Colon (tissue), 2 donors: ENCODE measurements around the gene HOXB5.

Experiments used
- FAIRE-seq: peaks from 2 replicates; lab custom pipeline; 2012; peaks lifted over from hg19 to GRCh38; lab: Jason Lieb, UNC
- donor health status: control.
- donor health status: control.

Gene HOXB5

DNA sequence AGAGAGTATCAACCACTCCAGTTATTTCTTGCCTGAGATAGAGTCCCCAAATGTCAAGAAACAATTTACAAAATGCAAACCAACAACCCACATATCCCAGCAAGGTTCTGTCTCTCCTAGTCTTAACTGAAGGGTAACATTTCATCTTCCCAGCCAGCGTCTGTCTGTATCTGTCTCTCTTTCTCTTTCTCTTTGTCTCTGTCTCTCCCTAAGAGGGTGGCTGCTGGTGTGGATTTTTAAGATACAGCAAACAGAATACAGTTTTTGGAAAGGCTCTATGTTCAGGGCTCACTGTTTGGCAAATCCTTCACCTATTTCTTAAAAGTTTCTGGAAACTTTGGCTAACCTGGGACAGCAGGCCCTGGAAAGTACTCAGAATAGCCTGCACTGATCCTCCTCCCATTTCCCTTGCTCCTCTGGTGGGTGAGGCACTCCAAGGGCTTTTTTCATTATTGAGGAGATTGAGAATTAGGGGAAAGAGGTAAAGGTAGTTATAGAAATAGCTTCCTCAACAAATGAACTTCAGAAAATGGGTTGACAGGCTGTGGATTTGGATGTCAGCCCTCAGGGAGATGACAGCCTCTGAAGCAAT is 21.7 kb downstream of the HOXB5 start:
- no peak for FAIRE-seq

DNA sequence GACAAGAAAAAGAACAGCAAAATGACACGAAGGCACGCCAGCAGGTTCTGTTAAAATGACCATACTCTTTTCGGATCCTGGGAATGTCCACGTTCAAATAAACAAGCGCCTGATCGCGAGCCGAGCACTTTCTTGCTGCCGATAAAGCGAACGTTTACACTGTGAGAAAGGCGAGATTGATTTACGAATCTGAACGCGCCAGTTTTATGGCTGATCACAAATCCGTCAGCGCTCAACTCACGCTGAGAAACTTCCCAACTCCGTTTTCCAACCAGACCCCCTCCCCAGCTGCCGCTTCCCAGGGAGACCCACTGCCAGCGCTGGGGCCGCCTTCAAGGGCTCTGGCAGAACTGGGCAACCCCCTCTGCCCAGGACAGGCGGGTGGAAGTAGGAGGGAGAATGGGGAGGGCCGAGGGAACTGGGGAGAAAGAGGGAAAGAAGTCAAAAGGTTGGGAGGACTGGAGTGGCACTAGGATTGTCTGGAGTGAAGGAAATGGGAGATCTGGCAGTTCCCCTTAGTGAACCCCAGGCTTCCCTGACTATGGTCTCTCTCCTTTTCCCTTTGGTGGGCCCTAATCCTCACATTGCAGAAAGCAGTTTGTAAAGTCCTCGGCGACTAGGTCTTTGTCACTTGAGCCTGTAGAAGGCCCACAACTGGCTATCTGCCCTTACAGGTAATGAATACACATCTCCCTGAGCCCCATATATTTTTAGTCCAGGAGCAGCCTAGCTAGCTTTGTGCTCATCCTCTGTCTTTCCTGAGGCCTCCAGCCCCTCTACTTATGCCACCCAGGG is 22.4 kb downstream of the HOXB5 start:
- no peak for FAIRE-seq

DNA sequence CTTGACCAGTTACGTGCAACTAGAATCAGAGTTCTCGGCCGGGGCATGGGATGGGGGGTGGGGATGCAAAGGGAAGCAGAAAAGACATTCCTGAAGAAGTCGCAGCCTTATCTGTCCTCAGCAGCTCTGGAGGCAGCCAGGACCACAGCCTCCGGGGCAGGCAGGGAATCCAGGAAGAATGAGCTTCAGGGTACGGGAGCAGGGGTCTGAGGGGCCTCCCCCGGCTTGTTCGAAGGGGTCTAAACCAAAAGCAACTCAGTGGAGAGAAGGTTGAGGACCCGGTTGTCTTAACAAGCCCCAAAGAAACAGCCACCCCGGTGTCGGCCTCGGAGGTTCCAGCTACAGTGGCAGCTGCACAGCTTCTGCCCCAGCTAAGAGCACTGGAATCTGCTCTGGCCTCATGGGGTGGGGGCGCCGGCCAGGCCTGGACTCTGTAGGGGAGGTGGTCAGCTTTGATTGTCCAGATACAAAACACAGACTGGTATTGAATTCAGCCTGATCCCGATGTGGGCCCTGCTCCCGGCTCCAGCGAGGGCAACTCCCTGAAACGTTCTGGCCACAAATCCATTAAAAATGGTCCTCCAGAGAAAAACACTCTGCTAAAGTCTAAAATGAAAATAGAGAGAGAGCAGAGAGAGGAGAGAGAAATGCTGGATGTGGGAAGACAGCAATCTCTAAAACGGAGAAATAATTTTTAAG is 23.1 kb downstream of the HOXB5 start:
- FAIRE-seq, result no peak

DNA sequence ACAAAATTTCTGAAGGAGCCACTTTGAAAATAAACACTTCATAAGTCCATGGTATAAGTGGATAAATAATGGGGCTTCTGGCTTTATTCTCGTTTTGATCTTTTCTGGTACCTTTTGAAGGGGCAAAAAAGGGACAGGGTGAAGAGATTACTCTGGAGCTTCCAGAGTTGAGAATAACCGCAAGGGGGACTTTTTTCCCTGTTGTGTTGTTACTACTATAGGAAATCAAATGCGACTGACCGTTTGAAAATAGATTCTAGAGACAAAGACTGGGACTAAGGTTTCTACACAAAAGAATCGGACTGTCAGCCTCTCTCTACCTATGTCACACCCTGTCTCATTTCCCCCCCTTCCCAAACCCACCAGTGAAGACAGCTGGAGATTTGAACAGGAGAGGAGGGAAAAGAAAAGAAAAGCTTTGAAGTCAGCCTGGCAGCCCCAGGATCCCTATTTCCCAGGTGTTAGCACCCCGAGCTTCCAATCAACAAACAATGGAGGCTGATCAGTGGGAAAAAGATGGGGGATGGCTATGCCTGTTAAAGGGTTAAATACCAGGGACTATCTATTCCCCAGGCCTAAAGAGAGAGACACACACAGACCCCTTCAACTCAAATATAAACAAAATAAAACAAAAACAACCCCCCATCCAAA is 23.8 kb downstream of the HOXB5 start:
- FAIRE-seq, result no peak

DNA sequence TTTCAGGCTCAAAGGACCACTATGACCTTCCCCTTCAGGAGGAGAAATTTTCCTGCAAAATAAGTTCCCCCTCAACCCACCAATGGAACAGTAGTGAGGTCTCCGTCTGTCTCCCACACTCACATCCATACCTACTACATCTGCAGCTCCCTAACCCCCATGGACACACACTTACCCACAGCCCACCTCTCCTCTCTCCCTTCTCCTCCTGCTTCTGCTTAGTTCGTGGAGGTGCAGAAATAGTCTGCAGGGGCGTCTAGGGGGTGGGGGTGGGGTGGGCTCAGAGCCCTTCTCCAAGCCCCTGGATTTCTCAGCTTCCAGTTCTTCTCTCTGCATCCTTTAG is 24.4 kb downstream of the HOXB5 start:
- FAIRE-seq, result no peak

DNA sequence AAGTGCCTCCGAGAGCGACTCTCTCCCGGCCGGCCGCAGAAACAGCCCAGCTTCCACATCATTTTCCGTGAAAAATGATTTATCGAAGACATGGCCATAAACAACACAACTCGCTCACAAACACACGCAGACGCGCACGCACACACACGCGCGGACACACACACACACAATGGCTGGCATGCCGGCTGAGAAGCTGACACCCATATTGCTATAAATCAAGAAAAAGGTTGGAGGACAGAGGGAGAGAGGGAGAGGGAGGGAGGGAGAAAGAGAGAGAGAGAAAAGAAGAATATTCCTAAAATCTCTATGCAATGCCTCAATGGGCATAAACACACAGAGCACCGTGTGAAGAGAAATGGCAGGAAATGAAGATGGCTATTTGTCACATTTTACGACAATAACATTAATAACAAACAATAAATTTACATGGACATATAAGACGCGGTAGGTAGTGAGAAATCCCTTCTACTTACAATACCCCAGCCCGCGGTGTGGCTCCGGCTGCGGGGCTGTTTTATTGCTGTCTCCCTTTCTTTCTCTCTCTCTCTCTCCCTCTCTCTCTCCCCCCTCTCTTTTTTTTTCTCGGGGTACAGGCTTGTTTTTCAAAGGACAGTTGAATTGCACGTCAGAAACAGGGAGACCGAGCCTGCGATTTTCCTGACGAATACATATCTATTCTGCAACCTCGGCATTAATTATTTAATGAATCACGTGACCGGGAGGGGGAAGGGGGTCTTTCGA is 24.9 kb downstream of the HOXB5 start:
- no peak for FAIRE-seq

DNA sequence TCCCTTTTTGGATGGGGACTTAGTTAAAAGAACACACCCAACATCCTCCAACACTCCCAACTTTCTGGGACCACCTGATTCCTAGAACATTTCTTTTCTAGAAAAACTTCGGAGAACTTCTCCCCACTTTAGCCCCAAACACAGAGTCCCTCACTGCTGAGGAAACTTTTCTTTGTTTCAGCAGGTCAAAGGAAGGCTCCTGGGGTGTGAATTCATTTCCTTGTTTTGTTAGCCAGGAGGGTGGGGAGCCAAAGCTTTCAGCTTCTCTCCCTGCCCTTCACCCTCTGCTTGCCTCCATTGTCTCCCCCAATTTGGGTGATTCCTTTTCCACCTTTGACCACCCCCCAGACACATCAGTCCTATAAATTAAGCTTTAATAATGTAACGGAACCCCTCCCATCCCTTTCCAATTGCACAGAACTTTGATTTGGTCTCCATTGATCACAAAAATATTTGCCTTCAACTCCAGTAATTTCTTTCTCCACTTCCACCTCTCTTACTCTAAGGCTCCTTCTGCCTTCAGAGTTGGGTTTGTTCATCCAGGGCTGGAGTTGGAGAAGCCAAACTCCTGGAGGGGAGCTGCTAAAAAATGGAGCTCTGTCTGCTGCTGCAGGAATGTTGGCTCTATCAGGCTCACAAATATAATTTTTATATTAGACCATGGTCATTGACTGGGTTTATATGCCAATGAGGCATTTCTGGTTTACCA is 25.8 kb downstream of the HOXB5 start:
- FAIRE-seq, result no peak

DNA sequence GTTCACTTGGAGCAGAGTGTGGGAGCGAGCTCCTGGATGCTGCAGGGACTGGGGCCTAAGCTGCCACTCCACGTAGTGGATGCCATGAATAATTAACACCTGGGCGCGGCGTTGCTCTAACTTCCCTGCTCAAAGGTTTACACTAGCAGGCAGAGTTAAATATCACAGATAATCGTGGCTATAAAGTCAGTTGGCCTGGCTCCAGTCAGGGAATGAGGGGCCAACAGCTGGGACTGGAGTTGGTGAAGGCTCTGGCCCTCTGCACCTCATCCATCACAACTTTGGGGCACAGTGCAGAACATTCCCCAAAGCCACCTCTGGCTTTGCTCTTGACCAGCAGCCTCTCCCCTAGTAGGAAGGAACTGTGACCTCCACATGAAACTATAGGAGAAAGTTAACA is 26.4 kb downstream of the HOXB5 start:
- FAIRE-seq, result no peak

DNA sequence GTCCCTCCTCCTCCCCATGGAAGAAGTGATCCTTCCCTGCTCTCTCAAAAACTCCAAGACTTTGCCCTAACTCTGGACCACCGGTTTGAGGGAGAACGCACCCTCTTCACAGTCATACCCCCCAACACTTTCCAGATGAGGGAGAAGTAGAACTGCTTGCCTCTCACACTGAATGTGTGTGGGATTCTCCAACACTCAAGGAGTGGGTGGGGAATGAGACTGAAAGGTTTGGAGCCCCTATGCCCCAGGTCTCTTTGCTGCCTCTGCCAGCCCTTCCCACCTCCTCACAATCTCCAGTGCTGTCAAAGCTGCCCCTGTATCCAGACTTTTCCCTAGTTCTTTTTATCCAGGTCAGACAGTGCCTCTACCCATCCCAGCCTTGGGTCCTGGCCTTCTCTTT is 26.9 kb downstream of the HOXB5 start:
- FAIRE-seq, result no peak

DNA sequence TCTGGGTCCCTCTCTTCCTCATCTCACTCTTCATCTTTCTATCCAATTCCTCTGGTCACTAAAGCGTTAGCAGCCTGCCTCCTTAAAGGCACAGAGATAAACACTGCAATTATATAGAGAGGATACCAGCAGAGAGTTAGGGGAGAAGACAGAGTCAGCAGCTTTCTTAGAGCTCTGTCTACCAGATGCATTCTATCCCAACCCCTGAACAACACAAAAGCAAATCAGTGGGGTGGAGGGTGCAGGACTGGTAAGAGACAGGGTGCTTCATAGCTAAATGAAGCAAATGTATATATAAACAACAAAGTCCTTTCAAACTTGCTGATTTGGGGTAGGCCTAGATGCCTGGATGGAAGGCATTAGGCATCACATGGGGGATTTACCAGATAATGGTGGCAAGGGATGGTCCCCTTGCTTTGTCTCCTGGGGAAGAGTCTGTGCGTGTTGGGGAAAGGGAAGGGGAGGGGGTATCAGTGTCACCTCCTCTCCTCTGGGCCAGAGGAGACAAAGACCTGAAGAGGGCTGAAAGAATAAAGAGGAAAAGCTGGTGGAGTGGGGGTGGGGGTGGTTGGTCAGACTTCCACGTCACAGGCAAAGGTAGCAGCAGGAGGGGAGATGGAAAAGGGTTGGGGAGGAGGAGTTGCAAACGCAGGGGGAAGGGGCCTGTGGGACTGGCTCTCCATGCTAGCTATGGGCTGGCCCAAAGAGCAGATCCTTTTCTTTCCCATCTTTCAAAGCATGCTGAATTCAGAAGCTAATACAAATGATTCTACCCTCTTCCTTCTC is 27.5 kb downstream of the HOXB5 start:
- FAIRE-seq, result no peak

DNA sequence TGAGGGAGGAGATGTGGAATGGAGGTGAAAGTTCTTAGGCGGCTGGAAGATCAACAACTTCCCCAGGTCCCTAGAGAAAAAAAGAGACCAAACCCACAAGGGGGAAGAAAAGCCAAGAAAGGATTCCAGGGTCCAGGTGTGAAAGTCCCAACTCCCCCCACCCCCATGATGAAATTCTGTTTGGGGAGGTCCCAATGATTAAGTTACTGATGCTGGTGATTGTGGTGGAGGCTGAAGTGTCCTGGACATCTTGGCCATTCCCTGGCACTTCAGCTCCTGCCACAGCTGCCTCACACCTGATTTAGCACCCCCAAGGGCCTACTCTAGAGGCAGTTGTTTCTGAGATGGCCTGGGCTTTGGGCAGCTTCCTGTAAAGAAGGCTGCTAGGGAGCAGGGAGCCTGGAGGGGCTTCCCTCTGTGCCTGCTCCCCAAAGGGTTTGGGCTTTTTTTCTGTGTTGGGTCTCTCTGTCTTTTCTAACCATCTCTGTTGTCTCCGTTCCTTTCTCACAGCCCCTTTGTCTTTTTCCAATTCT is 28.5 kb downstream of the HOXB5 start:
- FAIRE-seq, result no peak

DNA sequence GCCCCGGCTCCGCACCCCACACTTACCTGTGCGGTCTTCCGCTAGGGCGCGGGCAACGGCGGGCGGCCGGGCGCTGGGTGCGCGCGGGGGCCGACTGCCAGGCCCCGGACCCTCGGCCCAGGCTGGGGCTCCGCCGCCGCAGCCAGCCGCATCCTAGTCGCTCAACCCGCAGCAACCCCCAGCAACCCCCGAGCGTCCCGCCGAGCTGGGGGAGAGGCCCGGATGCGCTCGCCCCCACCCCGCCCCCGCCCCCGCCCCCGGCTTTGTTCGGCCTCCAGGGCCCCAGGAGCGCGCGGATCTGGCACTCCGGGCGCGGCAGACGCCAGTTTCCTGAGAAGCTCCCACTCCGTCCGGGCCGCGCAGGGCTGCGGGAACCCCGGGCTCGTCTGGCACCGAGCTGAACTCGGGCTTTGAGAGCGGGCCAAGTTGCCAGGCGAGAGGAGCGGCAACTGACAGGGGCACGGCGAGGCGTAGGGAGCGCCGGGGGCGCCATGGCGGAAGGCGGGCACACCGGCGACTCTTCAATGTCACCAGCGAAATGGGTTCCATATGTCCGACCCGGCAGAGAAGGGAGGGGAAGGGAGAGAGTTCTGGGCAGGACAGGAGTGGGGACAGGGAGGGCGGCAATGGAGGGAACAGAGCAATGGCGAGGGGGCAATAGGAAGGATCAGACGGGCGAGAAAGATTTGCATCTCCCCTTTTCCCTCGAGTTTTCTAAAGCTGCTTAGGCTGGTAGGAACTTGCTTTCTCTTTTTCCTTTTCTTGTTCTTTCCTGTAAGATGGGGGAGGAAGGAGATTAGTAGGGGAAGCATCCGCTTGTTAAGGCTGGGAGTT is 29.2 kb downstream of the HOXB5 start:
- FAIRE-seq, result no peak

DNA sequence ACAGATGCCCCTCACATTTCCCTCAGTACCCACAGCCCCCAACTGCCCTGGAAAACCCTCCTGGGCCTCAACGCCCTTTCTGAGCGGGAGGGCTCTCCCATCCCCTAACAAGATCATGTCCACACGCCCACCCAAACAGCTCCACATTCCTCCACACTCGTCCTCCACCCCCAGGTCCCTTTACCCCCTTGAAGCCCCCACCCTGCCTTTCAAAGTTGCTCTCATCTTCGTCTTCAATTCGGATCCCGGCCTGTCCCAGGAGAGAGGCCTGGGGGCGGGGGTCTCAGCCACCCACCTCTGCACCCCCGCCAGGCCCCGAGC is 29.8 kb downstream of the HOXB5 start:
- no peak for FAIRE-seq

DNA sequence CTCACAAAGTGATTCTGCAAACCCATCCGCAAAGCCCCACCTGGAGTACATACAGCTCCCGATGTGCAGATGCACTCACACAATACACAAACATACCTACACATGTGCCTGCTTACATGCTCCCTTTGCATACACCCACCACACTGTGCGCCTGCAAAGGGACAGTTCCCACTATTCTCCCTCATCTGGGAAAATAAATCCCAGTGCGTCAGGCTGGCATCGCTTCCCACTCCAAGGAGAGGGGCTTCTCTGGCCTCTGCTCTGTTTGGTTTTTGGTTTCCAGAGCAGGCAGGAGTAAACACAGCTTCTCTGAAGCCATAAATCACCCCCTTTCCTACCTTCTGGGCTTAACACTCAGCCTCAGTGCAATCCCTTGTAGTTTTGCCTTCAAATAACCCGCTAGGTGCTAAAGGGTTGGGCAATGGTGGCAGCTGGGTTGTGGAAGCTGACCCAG is 30.2 kb downstream of the HOXB5 start:
- FAIRE-seq, result no peak

DNA sequence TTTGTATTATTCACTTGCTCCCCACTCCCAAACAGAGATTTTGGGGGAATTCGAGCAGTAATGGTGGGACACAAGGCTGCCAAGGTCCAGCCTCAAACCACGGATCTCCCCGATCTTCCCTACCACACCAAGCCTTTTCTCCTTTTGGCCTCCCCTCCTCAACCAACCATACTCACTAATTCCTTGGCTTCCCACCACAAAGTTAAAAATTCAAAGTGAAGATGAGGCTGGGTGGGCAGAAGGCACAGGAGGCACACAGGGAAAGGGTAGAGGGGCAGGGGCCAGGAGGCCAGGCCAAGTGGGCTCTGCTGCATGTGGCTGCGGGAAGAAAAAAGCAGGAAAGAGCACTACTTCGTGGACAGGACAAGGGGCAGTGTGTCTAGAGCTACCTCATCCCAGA is 30.6 kb downstream of the HOXB5 start:
- no peak for FAIRE-seq

DNA sequence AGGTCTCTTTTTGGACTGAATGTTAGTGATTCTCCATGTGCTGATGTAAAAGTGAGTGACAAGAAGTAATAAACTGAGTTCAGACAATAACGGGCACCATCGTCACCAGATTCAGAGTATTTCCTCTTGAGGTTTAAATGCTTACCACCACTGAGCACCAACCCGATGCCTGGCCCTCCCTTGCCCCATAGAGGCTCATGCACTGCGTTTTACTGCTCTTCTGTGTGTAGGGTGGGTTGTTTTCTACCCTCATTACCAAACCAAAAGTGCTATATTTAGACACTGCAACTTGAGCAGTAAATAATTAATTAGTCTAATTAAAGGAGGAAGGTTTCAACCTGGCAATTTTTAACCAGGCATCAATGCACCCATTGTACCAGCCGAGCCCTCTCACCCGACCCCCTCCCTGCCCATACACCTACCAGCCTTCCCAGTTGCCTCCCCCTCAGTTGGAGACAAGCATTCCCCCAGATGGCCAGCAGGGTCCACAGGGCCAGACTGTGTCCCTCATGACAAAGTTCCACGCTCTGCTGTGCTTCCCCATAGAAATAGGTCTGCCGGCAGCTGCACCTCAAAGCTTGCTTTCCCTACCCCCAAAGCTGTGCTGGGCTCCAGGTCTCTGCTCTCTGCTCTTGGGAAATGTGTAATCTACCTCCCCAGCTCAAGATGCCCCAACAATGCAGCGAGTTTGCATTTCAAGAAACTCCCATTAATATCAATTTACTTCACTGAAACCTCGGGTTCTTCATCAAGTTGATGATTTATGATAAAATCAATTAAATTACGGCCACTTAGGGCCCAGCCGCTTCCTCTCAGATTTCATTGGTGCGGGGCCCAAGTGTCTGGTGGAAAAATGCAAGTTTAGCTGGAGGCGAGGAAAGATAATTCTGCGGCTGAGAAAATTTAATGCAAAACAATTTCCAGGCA is 31.4 kb downstream of the HOXB5 start:
- no peak for FAIRE-seq

DNA sequence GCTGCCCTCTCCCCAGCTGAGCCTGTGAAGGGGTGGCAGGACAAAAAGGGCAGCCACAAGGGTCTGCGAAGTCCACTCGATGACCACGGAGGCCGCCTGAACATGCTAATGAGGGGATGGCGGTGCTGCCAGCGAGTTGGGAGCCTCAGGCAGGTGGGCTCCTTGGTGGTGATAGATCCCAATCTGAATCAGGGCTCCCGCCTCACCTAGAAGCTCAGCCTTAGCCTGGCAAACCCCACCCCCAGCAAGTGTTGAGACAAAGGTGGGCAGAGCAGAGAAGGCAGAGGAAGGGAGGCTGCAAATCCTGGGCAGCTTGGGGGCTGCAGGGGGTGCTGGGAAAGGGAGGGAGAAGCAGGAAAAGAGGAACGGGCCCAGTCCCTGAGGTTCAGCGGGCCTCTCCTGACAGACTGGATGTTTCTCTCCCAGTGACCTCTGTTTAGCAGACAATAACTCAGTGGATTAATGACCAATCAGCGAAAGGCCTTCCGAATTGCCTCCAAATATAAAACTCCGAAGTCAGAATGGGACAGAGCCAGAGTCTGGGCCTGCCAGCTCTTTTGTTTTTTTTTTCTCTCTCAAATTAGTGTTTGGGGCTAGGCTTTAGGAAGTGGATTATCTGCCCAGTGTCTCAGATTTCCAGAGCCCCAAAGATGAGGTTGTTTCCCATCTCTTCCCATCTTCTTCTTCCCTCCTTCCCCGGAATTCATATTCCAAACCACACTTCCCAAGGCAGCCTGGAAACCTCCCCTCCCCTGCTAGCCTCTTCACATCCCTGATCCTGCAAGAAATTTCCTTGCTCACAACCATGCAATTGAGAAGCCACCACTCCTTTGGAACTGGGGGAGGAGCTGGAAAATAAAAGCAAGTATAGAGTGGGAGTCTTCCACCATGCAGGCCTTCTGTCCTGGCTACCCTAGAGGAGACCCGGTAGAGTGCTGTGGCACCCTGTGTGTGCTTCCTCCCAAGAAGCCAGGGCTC is 33.5 kb downstream of the HOXB5 start:
- FAIRE-seq, result no peak
